Mucosa of stomach (tissue), 1 donor: Measurements from ENCODE around the gene CABP7.

Experiments used
- H3K27me3 ChIP-seq: one replicate; pipeline ENCODE4 v1.7.0; 2013; ENCODE audit warnings: mild to moderate bottlenecking, low read length; ENCODE audit not compliant: control insufficient read depth, insufficient read depth
- H3K36me3 ChIP-seq: one replicate; pipeline ENCODE4 v1.7.0; 2013; ENCODE audit warnings: low read length; ENCODE audit not compliant: control insufficient read depth, insufficient read depth
- H3K4me1 ChIP-seq: one replicate; pipeline ENCODE4 v1.7.0; 2013; ENCODE audit warnings: mild to moderate bottlenecking, low read length; ENCODE audit not compliant: control insufficient read depth, insufficient read depth
- H3K4me3 ChIP-seq: one replicate; pipeline ENCODE4 v1.7.0; 2013; ENCODE audit warnings: low read length
- H3K9ac ChIP-seq: one replicate; pipeline ENCODE4 v1.7.0; 2013; ENCODE audit warnings: mild to moderate bottlenecking, low read length, moderate library complexity
- H3K9me3 ChIP-seq: one replicate; pipeline ENCODE4 v1.7.0; 2013; ENCODE audit warnings: mild to moderate bottlenecking, low read length, moderate library complexity; ENCODE audit not compliant: control insufficient read depth
- donor health status: Pancreatic carcinoma.

The CABP7 gene

DNA sequence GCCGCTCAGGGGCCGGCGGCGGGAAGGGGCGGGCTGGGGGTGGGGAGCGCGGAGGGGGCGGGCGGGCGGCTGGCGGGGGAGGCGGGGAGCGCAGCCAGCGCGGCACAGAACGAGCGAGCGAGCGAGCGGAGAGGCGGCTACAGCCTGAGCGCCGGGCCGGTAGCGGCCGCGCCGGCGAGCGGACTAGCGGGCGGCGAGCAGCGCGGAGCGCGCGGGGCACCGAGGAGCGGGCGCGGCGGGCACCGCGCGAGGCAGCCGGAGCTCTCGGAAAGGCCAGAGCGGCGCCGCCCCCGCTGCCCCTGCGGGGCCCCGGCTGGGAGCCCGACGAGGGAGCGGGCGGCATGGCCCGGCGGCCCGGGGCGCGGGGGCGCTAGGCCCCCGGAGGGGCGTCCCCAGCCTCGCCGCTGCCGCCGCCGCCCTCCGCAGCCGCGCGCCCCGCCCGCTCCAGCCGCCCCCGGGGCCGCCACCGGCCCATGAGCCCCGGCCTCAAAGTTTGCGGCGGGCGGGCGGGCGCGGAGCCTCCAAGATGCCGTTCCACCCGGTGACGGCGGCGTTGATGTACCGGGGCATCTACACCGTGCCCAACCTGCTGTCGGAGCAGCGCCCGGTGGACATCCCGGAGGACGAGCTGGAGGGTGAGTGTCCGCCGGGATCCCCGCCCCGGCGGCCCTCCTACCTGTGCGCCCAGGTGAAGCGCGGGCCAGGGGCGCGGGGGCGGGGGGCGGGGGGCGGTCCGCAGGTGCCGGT, at the start of gene CABP7:
TSS of gene CABP7 (plus strand) at position 105 of the 747 bp plus-strand sequence. CDS start at position 527, 422 bp downstream.
- H3K4me3 ChIP-seq: no peak within 1 kb of the TSS
- H3K4me1 ChIP-seq: no peaks in the 10 kb centered on the region
- H3K27me3 ChIP-seq: peaks cover 52% of the 10 kb centered on the region
- H3K36me3 ChIP-seq: no peaks in the 10 kb centered on the region
- no peak within 1 kb of the TSS for H3K9ac ChIP-seq
- H3K9me3 ChIP-seq: no peaks in the 10 kb centered on the region

DNA sequence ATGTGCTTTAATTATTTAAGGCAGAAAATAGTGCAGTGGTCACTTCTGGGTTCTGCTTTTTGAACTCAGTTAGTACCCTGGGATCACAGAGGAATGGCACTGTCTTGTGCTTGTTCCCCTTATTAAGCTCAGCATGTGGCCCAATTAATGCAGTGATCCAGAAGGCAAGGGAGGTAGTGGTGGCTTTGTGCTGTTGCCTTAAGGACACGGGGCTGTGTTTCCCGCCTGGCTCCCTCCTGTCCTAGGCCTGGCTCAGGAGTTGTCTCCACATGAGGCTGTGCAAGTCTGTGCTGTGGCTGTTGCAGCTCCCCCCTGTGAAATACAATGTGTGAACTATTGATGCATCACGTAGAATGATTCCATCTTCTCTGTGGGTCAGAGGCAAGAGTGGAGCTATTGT, 49.2 kb upstream of the CABP7 start:
- Histone ChIP-seq H3K9me3 (no peaks in the 10 kb centered on the region), H3K36me3 (peaks cover 6% of the 10 kb centered on the region), H3K9ac (no peak overlapping the region), H3K27me3 (no peaks in the 10 kb centered on the region), H3K4me1 (no peaks in the 10 kb centered on the region), H3K4me3 (no peak overlapping the region)

DNA sequence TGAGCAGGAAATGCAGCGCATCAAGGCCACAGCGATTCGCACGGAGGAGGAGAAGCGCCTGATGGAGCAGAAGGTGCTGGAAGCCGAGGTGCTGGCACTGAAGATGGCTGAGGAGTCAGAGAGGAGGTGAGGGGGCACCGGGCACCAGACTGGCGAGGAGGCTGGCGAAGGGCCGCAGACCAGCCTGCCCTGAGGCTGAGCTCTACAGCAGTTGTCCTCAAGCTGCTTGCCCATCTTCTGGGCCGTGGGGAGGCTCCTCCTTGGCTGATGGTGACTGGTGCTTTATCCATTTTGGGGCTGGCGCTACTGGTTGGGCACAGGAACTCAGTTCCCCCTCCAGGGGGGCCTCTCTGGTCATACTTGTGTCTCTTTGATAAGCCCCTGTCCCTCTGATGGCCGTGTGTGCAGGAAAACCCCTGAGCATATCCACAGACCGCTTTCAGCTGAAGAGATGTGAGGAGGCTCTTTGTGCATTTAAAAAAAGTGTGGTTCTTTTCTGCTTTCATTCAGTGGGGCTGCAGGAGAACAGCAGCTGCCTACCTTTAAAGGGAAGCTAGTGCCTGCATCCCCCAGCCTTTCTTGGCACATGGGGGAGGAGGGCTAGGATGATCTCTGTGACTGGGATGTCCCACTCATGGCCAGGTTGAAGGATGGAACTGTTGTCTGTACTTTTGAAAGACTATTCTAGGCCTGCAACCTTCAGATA, 46.3 kb upstream of the CABP7 start:
- Histone ChIP-seq H3K4me3 (no peak overlapping the region), H3K9me3 (no peaks in the 10 kb centered on the region), H3K27me3 (no peaks in the 10 kb centered on the region), H3K36me3 (peaks cover 12% of the 10 kb centered on the region), H3K9ac (no peak overlapping the region), H3K4me1 (no peaks in the 10 kb centered on the region)

DNA sequence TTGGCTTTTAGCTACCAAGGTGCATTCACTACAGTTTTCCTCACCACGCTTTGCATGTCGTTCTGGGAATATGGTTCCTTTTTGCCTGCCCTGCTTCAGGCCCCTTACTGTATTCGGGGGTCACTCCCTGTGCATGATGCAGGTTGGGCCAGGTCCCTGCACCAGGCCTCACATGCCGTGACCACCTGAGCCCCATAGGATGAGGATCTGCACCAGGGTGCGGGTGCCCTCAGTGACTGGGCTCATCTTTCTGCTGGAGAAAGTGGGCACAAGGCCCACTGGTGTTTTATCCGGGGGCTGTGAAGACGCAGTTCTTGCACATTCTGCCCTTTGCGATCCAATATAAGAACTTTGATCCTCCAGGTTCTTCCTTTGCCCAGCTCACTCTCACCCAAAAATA, 45.7 kb upstream of the CABP7 start:
- Histone ChIP-seq H3K27me3 (no peaks in the 10 kb centered on the region), H3K9ac (no peak overlapping the region), H3K4me3 (no peak overlapping the region), H3K4me1 (no peaks in the 10 kb centered on the region), H3K9me3 (no peaks in the 10 kb centered on the region), H3K36me3 (peaks cover 12% of the 10 kb centered on the region)

DNA sequence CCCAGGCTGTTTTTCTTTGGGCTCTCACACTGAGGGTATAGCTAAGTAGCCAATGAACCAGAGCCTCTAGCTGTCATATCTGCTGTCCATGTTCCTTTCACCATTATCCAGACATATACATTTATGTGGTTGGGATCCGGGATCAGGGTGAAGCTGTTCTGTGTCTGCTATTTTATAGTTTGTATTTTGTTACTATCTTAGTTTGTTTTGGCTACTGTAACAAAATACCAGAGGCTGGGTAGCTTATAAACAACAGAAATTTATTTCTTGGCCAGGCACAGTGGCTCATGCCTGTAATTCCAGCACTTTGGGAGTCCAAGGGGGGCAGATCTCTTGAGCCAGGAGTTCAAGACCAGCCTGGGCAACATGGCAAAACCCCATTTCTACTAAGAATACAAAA, 40.5 kb upstream of the CABP7 start:
- no peaks in the 10 kb centered on the region for H3K4me1 ChIP-seq
- peaks cover 17% of the 10 kb centered on the region for H3K36me3 ChIP-seq
- no peaks in the 10 kb centered on the region for H3K27me3 ChIP-seq
- no peak overlapping the region for H3K9ac ChIP-seq
- no peaks in the 10 kb centered on the region for H3K9me3 ChIP-seq
- no peak overlapping the region for H3K4me3 ChIP-seq

DNA sequence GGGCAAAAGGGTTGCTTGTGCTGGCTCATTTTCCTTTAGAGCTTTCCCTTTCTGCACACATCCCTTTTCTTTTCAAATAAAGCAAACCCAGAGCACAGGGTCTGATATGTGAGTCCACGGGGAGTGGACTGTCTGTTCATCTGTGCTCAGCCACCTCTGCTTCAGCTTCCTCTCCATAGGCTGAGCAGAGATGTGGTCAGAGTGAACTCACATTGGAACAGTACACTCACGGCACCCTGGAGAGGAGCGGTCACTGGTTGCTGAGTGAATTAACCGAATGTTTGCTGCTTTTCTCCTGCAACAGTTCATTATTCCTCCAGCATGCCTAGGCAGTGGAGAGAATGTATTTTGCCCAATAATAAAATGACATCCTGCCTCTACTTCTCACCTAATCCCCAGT, 36.3 kb upstream of the CABP7 start:
- H3K36me3 ChIP-seq: peaks cover 5% of the 10 kb centered on the region
- no peaks in the 10 kb centered on the region for H3K4me1 ChIP-seq
- no peaks in the 10 kb centered on the region for H3K9me3 ChIP-seq
- no peak overlapping the region for H3K4me3 ChIP-seq
- H3K27me3 ChIP-seq: no peaks in the 10 kb centered on the region
- H3K9ac ChIP-seq: no peak overlapping the region

DNA sequence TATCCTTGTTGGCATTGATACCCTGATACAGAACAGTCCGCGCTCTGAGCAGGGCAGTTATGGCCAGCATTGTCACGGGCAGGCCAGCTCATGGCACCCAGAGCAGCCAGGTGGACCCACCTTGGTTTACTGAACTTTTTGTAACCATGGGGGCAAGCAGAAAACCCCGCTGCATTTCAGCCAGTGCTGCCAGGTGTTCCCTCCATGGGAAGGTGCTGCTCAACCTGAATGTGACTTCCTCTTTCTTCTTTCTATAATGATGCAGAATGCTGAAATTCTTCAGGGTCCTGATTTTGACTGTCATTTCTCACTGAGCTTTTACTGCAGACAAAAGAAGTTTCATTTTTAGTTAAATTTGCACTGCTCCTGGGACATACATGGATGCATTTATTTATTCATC, 35.6 kb upstream of the CABP7 start:
- Histone ChIP-seq H3K4me3 (no peak overlapping the region), H3K4me1 (no peaks in the 10 kb centered on the region), H3K36me3 (peaks cover 5% of the 10 kb centered on the region), H3K27me3 (no peaks in the 10 kb centered on the region), H3K9ac (no peak overlapping the region), H3K9me3 (no peaks in the 10 kb centered on the region)

DNA sequence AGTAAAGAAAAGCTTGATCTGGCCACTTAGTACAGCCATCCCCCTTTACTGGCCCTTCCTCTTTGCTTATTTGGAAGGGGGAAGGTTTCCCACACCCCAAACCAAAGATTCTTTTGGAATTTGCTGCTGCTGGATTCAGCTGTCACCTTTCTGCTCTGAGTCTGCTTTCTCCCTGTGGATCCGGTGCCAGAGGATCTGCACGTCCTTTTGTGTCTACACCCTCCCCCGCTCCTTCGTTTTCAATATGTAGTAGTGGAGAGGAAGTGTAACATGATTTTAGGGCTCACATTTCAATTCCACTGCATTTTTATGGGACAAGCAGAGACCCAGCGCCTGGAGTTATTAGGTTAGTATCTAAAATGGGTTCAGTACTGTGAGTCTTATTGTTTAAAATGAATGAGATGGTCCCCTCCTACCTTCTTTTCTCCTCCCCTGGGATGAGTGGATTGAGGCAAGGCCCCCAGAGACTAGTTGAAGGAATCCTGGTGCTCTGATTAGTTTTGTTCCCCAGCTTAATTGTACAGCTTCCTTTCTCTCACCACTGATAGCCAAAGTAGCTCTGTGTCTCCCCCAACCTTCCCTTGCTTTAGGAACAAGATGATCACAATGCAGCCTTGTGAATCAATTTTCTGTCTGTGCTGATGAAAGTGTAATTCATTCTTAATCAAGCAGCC, 30.5 kb upstream of the CABP7 start:
- Histone ChIP-seq H3K4me3 (no peak overlapping the region), H3K9ac (no peak overlapping the region), H3K36me3 (no peaks in the 10 kb centered on the region), H3K4me1 (no peaks in the 10 kb centered on the region), H3K27me3 (no peaks in the 10 kb centered on the region), H3K9me3 (no peaks in the 10 kb centered on the region)

DNA sequence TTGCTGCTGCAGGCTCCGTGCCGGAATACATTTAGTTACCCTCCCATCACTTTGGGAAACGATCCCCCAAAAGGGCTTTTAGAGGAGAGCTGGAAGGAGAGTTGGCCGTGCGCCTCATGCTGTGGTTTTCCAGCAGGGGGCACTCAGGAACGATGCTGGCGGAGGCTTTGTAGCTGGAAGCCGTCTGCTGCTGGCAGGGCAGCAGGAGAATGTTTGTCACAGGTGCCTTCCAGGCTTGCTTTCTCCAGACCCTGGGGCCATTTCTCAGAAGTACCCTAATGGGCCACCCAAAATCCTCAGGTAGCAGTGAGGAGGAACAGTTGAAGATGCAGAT, 30.0 kb upstream of the CABP7 start:
- Histone ChIP-seq H3K9me3 (no peaks in the 10 kb centered on the region), H3K27me3 (no peaks in the 10 kb centered on the region), H3K4me3 (no peak overlapping the region), H3K9ac (no peak overlapping the region), H3K36me3 (no peaks in the 10 kb centered on the region), H3K4me1 (no peaks in the 10 kb centered on the region)

DNA sequence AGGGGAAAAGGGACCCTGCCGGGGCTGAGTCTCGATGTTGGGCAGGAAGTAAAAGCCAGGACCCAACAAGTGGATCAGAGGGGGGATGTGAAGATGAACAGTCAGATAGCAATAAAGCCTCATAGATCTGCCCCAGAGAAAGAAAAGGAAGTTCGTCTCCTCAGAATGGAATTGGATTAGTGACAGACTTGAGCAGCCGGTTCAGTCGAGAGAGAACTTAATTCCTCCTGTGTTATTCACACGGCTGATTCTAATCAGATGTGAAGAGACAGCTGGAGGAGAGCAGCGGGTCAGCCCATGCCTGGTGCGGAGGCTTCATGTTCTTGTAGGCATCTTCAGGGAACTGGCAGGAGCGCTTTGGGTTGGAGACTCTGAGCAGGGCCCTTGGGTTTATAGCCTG, 29.3 kb upstream of the CABP7 start:
- Histone ChIP-seq H3K4me3 (no peak overlapping the region), H3K4me1 (no peaks in the 10 kb centered on the region), H3K9me3 (no peaks in the 10 kb centered on the region), H3K9ac (no peak overlapping the region), H3K27me3 (no peaks in the 10 kb centered on the region), H3K36me3 (no peaks in the 10 kb centered on the region)

DNA sequence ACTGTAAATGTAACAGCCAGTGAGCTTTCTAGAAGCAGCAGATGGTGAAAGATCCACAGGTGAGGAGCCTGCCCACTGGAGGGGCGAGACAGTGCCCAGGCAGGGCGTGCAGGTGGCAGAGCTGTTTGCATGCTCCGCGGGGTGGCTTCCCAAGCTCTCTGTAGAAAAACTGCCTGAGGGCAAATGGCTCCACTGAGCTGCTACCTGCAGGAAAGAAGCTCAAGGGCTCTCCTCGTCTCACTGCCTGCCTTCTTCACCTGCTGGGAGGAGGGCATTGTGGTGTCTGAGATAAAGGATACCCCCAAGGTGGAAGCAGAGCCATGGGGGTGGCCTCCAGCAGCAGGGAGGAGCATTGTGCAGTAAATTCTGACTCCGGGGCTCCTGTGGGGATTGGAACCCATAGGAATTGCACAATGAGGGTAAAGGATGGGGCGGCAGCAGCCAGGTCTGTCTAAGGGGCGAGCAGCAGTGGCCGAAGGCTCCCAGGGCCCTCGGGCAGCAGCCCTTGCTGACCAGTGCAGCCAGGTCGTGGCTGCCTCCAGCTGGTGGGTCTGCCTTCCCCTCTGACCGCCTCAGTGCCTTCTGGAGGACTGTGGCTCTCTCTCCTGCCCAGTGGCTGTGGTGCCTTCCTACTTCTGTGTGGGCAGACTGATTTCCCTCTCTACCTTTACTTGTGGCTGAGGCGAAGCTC, 28.0 kb upstream of the CABP7 start:
- Histone ChIP-seq H3K4me1 (no peaks in the 10 kb centered on the region), H3K9me3 (no peaks in the 10 kb centered on the region), H3K36me3 (no peaks in the 10 kb centered on the region)

DNA sequence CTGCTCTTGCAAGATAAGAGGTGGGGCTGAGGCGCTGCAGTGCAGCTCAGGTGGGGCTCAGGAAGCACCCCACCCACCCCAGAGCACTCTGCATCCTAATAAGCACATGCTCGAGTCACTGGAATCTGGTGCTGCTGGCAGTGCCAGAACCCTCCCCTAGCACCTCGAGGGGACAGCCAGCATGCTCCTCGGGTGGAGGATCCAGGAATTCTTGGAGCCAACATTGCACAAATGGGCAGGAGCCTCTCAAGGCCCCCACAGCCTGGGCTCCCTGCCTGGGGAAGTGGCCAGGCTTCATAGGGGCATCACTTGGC, 27.5 kb upstream of the CABP7 start:
- Histone ChIP-seq H3K4me3 (no peak overlapping the region), H3K36me3 (no peaks in the 10 kb centered on the region), H3K4me1 (no peaks in the 10 kb centered on the region)

More for the DNA sequence above, 28.0 kb upstream of the CABP7 start:
- Histone ChIP-seq H3K27me3 (no peaks in the 10 kb centered on the region), H3K4me3 (no peak overlapping the region), H3K9ac (no peak overlapping the region)

More for the DNA sequence above, 27.5 kb upstream of the CABP7 start:
- H3K9ac ChIP-seq: no peak overlapping the region
- no peaks in the 10 kb centered on the region for H3K27me3 ChIP-seq
- no peaks in the 10 kb centered on the region for H3K9me3 ChIP-seq
